Esophagus muscularis mucosa (tissue), 4 donors: ENCODE results near the gene GNG12. TPM values are rescaled to one million over a fixed set of nuclear protein-coding genes. Genes with fewer than 3 reads are reported as not detected.
A peak's percentile ranks its signal among the peaks of the same experiment; 100 is the strongest.

Source experiments
- DNase-seq: peaks from one replicate; pipeline ENCODE4 v3.0.0-alpha.2; 2017; ENCODE audit errors: extremely low spot score
- H3K27ac ChIP-seq, 4 donors: fragments of 200-600 bp; sonication (generic); replicated peaks in 1 of 4; 1 replicate in 3 of 4; 2 replicates in 1 of 4; pipeline ENCODE4 v1.5.1; 2016 to 2019; ENCODE audit warnings: mild to moderate bottlenecking in 1 of 4
- H3K27me3 ChIP-seq, 4 donors: fragments of 200-600 bp; sonication (generic); one replicate each; pipeline versions ENCODE4 v1.5.1 to v1.6.0; 2016 to 2019
- H3K36me3 ChIP-seq, 4 donors: fragments of 200-600 bp; sonication (generic); one replicate each; pipeline ENCODE4 v1.5.1; 2016 to 2019
- H3K4me1 ChIP-seq, 4 donors: fragments of 200-600 bp; sonication (generic); one replicate each; pipeline ENCODE4 v1.5.1; 2016 to 2019
- H3K4me3 ChIP-seq, 4 donors: fragments of 200-600 bp; sonication (generic); 1 replicate in 2 of 4; 2 replicates in 2 of 4; pipeline ENCODE4 v1.5.1; 2016 to 2019; ENCODE audit warnings: mild to moderate bottlenecking in 4 of 4, moderate library complexity in 1 of 4
- H3K9me3 ChIP-seq, 4 donors: fragments of 200-600 bp; sonication (generic); 1 replicate in 3 of 4; 2 replicates in 1 of 4; pipeline ENCODE4 v1.5.1; 2016 to 2019
- EP300 ChIP-seq: sonication (generic); formaldehyde crosslinking; IDR thresholded peaks from one replicate; pipeline ENCODE4 v1.6.1; 2017; ENCODE audit warnings: antibody characterized with exemption
- POLR2A ChIP-seq: fragments of 450-650 bp; IDR thresholded peaks from one replicate; pipeline ENCODE4 v1.6.1; 2017; ENCODE audit warnings: antibody characterized with exemption, moderate library complexity, mild to moderate bottlenecking, low read depth
- POLR2AphosphoS5 ChIP-seq, 2 donors: sonication (generic); formaldehyde crosslinking; IDR thresholded peaks; one replicate each; pipeline ENCODE4 v1.6.1; 2017; ENCODE audit warnings: antibody characterized with exemption in 2 of 2
- WGBS: methylation state at CpG from one replicate; pipeline ENCODE4 v1.1.5; 2018; 5-methylcytosine and 5-hydroxymethylcytosine counted together
- intact Hi-C: fragments of 100-400 bp; cut with DNase I; formaldehyde crosslinking; loops from one replicate; pipeline ENCODE4 v1.15.1; 2023
- total RNA-seq, 4 donors: library from RNA; depleted of rRNA; stranded (reverse); fragments of >200 nt; gene quantifications; one replicate each; pipeline versions ENCODE4 v1.1.0 to v1.2.1, GENCODE V29; 2016
- TF ChIP-seq, protein P1 (sequence below), 3 experiments: fragments of 200-600 bp in 2 of 3; fragments of 450-650 bp in 1 of 3; sonication (generic) in 2 of 3; IDR thresholded peaks; one replicate each; pipeline ENCODE4 v1.5.1; 2017 to 2019; ENCODE audit warnings: antibody characterized with exemption in 3 of 3, mild to moderate bottlenecking in 2 of 3, moderate library complexity in 1 of 3

The GNG12 gene
- total RNA-seq, 4 donors from 2014 or later, result 108 to 118 (median 111) TPM

DNA sequence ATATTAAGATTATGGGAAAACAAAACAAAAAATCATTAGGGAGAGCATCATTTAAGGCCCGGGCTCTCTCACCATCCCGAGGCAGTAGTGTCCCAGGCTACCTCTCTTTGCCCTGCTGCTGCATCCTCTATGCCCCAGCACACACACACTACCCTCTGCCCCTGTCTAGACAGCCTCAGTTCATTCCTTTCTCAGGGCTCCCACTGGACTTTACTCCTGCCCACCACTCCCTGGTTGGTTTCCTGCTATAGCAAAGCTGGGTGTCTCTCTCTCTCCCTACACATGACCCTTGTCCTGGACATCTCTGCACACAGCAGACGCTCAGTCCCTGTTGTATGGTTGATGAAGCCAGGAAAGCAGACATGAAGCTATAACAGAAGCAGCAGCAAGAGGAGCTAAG lies 30.7 kb downstream of the GNG12 start:
- intact Hi-C loops, result no loop called here
- no peak overlapping the region for H3K27ac ChIP-seq
- peak; percentile 64 for DNase-seq
- no peaks in the 10 kb centered on the region for H3K27me3 ChIP-seq
- 76% methylated on average over 3 of the region's 3 CpGs for WGBS
- no peaks in the 10 kb centered on the region for H3K36me3 ChIP-seq
- H3K9me3 ChIP-seq, result no peaks in the 10 kb centered on the region
- no peak overlapping the region for H3K4me3 ChIP-seq
- TF ChIP-seq POLR2A (no peak), EP300 (no peak), POLR2AphosphoS5 (IDR thresholded peaks at IDR 0.05) (no peak)
- TF ChIP-seq, protein P1, sequence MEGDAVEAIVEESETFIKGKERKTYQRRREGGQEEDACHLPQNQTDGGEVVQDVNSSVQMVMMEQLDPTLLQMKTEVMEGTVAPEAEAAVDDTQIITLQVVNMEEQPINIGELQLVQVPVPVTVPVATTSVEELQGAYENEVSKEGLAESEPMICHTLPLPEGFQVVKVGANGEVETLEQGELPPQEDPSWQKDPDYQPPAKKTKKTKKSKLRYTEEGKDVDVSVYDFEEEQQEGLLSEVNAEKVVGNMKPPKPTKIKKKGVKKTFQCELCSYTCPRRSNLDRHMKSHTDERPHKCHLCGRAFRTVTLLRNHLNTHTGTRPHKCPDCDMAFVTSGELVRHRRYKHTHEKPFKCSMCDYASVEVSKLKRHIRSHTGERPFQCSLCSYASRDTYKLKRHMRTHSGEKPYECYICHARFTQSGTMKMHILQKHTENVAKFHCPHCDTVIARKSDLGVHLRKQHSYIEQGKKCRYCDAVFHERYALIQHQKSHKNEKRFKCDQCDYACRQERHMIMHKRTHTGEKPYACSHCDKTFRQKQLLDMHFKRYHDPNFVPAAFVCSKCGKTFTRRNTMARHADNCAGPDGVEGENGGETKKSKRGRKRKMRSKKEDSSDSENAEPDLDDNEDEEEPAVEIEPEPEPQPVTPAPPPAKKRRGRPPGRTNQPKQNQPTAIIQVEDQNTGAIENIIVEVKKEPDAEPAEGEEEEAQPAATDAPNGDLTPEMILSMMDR (IDR thresholded peaks at IDR 0.05), result no peak
- H3K4me1 ChIP-seq, result peaks cover 21 to 55% (median 41%) of the 10 kb centered on the region in 4 donors

DNA sequence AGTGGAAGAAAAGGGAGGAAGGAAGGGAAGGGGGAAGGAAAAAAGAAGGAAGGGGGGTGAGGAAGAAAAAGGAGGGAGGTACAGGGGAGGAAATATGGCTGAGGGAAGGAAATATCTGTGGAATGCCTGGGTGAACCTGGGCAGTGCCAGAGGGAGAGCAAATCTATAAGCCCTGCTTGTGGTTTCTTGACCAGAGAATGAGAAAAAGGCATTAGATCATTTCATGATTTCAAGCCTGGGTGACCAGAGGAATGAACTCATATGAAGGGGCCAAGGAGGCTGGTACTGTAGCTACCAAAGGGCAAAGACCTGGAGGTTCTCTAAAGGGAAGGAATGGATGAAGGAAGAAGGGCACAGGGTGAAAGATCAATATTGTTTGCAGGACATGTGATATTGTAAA lies 31.4 kb downstream of the GNG12 start:
- TF ChIP-seq POLR2AphosphoS5 (IDR thresholded peaks at IDR 0.05), result no peak
- no peak for TF ChIP-seq POLR2A
- no peak for TF ChIP-seq EP300
- TF ChIP-seq, protein P1 (IDR thresholded peaks at IDR 0.05), result no peak
- H3K4me1 ChIP-seq, result peaks cover 21 to 55% (median 41%) of the 10 kb centered on the region in 4 donors
- intact Hi-C loops, result no loop called here
- peak; percentile 45 for DNase-seq
- no peak overlapping the region for H3K4me3 ChIP-seq
- H3K27ac ChIP-seq, result no peak overlapping the region
- H3K27me3 ChIP-seq, result no peaks in the 10 kb centered on the region
- H3K9me3 ChIP-seq, result no peaks in the 10 kb centered on the region
- H3K36me3 ChIP-seq, result no peaks in the 10 kb centered on the region

DNA sequence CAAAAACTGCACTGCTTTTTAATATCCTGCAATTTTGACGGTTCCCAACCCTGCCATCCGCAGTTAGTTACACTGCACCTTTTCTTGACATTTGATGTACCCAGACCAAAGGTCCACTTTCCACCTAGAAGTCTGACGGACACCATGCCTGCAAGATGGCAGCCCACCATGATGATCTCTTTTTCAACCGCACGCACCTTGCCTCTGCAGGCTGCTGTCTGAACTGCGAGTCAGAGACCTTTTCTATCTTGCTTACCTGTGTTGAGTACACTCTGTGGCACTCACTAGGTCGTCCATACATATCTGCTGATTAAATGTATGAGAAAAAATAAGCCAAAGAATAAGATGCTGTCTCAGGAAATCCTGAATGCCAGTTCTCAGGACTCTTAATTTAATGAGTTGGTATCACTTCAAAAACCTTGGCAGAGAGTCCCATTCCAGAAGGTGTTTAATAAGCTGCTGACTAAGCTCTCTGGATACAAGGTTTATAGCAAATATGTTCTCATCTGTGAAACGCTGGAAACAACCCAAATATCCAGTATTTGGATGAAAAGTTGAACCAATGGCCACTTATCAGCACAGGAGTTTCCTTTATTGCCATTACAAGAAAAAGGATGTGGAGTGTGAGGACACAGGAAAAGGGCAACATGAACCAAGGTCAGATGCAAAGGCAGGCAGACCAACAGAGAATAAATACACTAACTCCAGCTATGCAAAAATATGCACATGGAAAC lies 37.9 kb downstream of the GNG12 start:
- DNase-seq, result peak; percentile 42
- Histone ChIP-seq H3K4me3 (no peak overlapping the region), H3K4me1 (peaks cover 32 to 74% (median 68%) of the 10 kb centered on the region in 4 donors), H3K27ac (no peak overlapping the region), H3K36me3 (no peaks in the 10 kb centered on the region), H3K27me3 (no peaks in the 10 kb centered on the region), H3K9me3 (no peaks in the 10 kb centered on the region)
- no peak for TF ChIP-seq POLR2A
- TF ChIP-seq, protein P1 (IDR thresholded peaks at IDR 0.05), result no peak
- TF ChIP-seq EP300, result no peak
- no peak for TF ChIP-seq POLR2AphosphoS5 (IDR thresholded peaks at IDR 0.05)
- intact Hi-C loops, result no loop called here
- 87% methylated on average over 8 of the region's 8 CpGs for WGBS

DNA sequence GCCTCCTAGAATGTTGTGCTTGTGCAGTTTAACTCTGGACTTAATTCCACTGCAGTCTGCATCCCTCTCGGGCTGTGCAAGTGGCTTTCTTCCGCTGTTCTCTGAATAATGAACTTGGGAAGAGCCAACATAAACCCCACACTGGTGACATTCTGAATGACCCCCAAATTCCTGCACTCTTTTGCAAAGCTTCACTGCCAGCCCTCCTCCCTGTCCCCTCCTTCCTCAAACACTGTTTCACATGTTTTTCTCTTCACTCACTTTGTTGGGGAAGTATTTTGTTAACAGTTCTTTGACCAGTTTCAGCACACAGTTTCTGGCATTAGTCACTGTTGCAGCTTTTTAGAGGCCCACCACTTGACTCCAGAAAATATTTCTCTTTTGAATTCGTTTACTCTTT lies 39.7 kb downstream of the GNG12 start:
- no peaks in the 10 kb centered on the region for H3K36me3 ChIP-seq
- intact Hi-C loops, result no loop called here
- WGBS, result 27% methylated on average over 3 of the region's 3 CpGs
- DNase-seq, result peak; percentile 55
- no peaks in the 10 kb centered on the region for H3K27me3 ChIP-seq
- no peak overlapping the region for H3K4me3 ChIP-seq
- peaks cover 34 to 79% (median 75%) of the 10 kb centered on the region in 4 donors for H3K4me1 ChIP-seq
- TF ChIP-seq, protein P1 (IDR thresholded peaks at IDR 0.05), result no peak
- TF ChIP-seq POLR2A (no peak), EP300 (no peak), POLR2AphosphoS5 (IDR thresholded peaks at IDR 0.05) (no peak)
- peak overlapping the region; percentile 55 to 74 (median 72) for H3K27ac ChIP-seq
- no peaks in the 10 kb centered on the region for H3K9me3 ChIP-seq
